SU-DHL-6 (cell line): ENCODE data around the gene GNAT2.

Experiments used
- H2AFZ ChIP-seq: fragments of 200-600 bp; sonication (generic); 2 replicates; pipeline ENCODE4 v1.6.1; 2014; ENCODE audit warnings: low read depth, mild to moderate bottlenecking, moderate library complexity, mixed read lengths, antibody characterized with exemption, low read length; ENCODE audit not compliant: severe bottlenecking
- H3F3A ChIP-seq: fragments of 200-600 bp; shearing (Covaris generic); 2 replicates; pipeline ENCODE4 v1.6.0; 2016; ENCODE audit warnings: antibody characterized with exemption, mild to moderate bottlenecking; ENCODE audit not compliant: insufficient read depth
- H3K27ac ChIP-seq: fragments of 200-600 bp; sonication (generic); 2 replicates; pipeline ENCODE4 v1.5.1; 2016; ENCODE audit warnings: low read depth, mild to moderate bottlenecking, low read length, moderate library complexity, mixed read lengths
- H3K27me3 ChIP-seq: fragments of 200-600 bp; sonication (generic), shearing (Covaris generic); 2 replicates; pipeline ENCODE4 v1.6.0; 2014; ENCODE audit warnings: mild to moderate bottlenecking, low read length
- H3K36me3 ChIP-seq: fragments of 200-600 bp; sonication (generic); 2 replicates; pipeline ENCODE4 v1.6.1; 2014; ENCODE audit warnings: mild to moderate bottlenecking, low read length, mixed read lengths
- H3K4me2 ChIP-seq: fragments of 300-600, 200-600 bp; shearing (Covaris generic), sonication (generic); 2 replicates; pipeline ENCODE4 v1.6.0; 2014; ENCODE audit warnings: low read length, low read depth, mild to moderate bottlenecking; ENCODE audit not compliant: poor library complexity, severe bottlenecking
- H3K4me3 ChIP-seq: fragments of 200-600 bp; sonication (generic); 2 replicates; pipeline ENCODE4 v1.5.1; 2014; ENCODE audit warnings: antibody characterized with exemption, low read length, mild to moderate bottlenecking, mixed read lengths; ENCODE audit not compliant: insufficient read depth, poor library complexity, severe bottlenecking
- H3K79me2 ChIP-seq: fragments of 200-600 bp; sonication (generic); 2 replicates; pipeline ENCODE4 v1.6.1; 2014; ENCODE audit warnings: mild to moderate bottlenecking, low read length, moderate library complexity; ENCODE audit not compliant: insufficient read depth
- H3K9ac ChIP-seq: fragments of 200-600 bp; sonication (generic); 2 replicates; pipeline ENCODE4 v1.7.0; 2014; ENCODE audit warnings: mild to moderate bottlenecking, low read length
- H3K9me2 ChIP-seq: fragments of 200-600 bp; sonication (generic); replicated peaks from 2 replicates; pipeline ENCODE4 v1.6.1; 2014; ENCODE audit warnings: low read length; ENCODE audit not compliant: insufficient read depth
- H3K9me3 ChIP-seq: fragments of 200-600 bp; sonication (generic); 2 replicates; pipeline ENCODE4 v1.6.1; 2014; ENCODE audit warnings: low read length, mixed read lengths; ENCODE audit not compliant: insufficient read depth
- H4K20me1 ChIP-seq: fragments of 200-600 bp; sonication (generic); 2 replicates; pipeline ENCODE4 v1.6.1; 2014; ENCODE audit warnings: low read depth, mild to moderate bottlenecking, antibody characterized with exemption, low read length, moderate library complexity, mixed read lengths
- EZH2phosphoT487 ChIP-seq: fragments of 200-600 bp; sonication (generic), shearing (Covaris generic); conservative IDR thresholded peaks from 2 replicates; pipeline ENCODE4 v1.6.1; 2018; ENCODE audit warnings: mild to moderate bottlenecking, antibody characterized with exemption, low read length, moderate library complexity, mixed read lengths
- TF ChIP-seq, protein P1 (sequence below): fragments of 200-600 bp; sonication (generic); IDR thresholded peaks from one replicate; pipeline ENCODE4 v1.5.1; 2017; ENCODE audit warnings: antibody characterized with exemption, mild to moderate bottlenecking, low read length, moderate library complexity; ENCODE audit not compliant: insufficient read depth, poor library complexity, severe bottlenecking

Gene GNAT2

DNA sequence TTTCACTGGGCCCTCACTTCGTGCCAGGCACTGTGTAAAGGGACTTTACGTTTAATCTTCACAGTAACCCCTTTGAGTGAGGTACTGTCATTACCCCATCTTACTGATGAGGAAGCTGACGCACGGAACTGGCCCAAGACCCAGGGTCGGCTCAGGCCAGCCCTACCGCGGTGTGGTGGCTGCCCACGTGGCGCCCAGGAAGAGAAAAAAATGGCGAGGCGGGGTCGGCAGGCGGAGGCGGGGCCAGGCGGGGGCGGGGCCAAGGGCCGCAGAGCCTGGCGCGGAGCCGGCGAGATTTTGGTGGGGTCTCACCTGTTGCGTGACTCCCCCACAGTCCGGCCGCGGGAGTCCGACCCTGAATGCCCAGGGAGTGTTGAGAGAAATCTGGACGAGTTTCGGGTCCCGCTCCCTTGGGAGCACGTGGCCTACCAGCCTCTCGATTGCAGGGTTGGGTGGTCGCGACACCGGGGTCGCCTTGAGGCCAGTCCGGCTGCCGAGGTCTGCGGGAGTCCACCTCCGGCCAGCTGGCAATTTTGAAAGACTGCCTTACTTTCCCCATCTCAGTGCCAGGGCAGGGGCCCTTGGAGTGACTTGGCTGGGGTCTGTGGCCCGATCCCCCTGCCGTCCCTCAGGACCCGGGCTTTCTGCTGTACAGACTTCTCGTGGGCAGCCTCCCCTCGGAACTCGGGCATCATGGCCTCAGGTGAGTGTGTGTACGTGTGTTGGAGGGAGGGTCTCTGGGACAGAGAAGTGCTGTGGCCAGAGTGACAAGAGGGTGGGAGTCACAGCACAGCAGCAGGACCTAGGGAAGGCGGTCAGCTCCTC is at the start of gene GNAT2, which contains the start of gene AMPD2:
TSS of gene GNAT2 (minus strand) at position 41 of the 825 bp plus-strand sequence. CDS start 6,746 bp downstream, outside the sequence.
TSS of gene AMPD2 (plus strand) at position 262 of the 825 bp plus-strand sequence. CDS start 1,339 bp downstream, outside the sequence.
- TF ChIP-seq, protein P1, sequence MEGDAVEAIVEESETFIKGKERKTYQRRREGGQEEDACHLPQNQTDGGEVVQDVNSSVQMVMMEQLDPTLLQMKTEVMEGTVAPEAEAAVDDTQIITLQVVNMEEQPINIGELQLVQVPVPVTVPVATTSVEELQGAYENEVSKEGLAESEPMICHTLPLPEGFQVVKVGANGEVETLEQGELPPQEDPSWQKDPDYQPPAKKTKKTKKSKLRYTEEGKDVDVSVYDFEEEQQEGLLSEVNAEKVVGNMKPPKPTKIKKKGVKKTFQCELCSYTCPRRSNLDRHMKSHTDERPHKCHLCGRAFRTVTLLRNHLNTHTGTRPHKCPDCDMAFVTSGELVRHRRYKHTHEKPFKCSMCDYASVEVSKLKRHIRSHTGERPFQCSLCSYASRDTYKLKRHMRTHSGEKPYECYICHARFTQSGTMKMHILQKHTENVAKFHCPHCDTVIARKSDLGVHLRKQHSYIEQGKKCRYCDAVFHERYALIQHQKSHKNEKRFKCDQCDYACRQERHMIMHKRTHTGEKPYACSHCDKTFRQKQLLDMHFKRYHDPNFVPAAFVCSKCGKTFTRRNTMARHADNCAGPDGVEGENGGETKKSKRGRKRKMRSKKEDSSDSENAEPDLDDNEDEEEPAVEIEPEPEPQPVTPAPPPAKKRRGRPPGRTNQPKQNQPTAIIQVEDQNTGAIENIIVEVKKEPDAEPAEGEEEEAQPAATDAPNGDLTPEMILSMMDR, result no peak
- TF ChIP-seq EZH2phosphoT487, result no peak
- Histone ChIP-seq H3K9me2 (no peaks in the 10 kb centered on the region), H3K27me3 (no peaks in the 10 kb centered on the region), H3K36me3 (no peaks in the 10 kb centered on the region), H3K79me2 (peaks cover 25% of the 10 kb centered on the region; the same call in 1 of the 2 replicates), H3K27ac (peak within 1 kb of the TSS; percentile 42), H3F3A (peaks cover 17% of the 10 kb centered on the region), H3K9me3 (no peaks in the 10 kb centered on the region), H3K4me3 (peak within 1 kb of the TSS; percentile 79), H3K9ac (peak within 1 kb of the TSS; percentile 77), H2AFZ (peak within 1 kb of the TSS; percentile 89), H4K20me1 (no peaks in the 10 kb centered on the region), H3K4me2 (peak within 1 kb of the TSS; percentile 85)

DNA sequence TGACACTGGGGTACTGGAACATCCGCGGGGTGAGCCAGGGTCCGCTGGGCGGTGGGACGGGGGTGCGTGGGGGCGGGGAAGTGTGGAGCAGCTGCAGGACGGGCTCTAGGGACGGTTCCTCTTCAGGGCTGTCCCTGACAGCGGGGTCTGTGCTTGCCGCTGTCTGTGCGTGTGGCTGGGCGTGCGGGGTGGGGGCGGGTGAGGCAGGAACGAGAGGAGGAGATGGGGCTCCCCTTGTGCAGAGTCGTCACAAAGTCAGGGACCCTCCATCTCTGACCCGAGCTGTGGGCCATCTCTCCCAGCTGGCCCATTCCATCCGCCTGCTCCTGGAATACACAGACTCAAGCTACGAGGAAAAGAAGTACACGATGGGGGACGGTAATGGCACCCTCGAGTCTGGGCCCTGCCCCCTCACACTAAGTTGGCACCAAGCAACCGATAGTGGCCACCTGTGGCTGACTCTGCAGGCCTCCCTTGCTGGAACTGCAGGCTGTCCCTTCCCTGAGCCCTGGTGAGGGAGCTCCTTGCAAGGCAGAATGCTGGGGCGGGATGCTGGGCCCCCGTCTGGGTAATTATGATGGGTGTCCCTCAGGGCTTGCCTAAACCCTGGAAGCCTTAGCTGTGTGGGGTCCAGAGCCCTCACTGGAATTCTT is 48.8 kb upstream of the GNAT2 start:
- no peaks in the 10 kb centered on the region for H3K36me3 ChIP-seq
- no peaks in the 10 kb centered on the region for H3F3A ChIP-seq
- no peak overlapping the region for H2AFZ ChIP-seq
- no peaks in the 10 kb centered on the region for H3K9me3 ChIP-seq
- TF ChIP-seq, protein P1, result no peak
- no peak for TF ChIP-seq EZH2phosphoT487
- H3K27me3 ChIP-seq, result no peaks in the 10 kb centered on the region
- no peak overlapping the region for H3K27ac ChIP-seq
- H3K9ac ChIP-seq, result no peak overlapping the region
- H3K4me2 ChIP-seq, result peak overlapping the region; percentile 35
- no peaks in the 10 kb centered on the region for H3K9me2 ChIP-seq
- no peaks in the 10 kb centered on the region for H4K20me1 ChIP-seq
- no peaks in the 10 kb centered on the region for H3K79me2 ChIP-seq
- no peak overlapping the region for H3K4me3 ChIP-seq

DNA sequence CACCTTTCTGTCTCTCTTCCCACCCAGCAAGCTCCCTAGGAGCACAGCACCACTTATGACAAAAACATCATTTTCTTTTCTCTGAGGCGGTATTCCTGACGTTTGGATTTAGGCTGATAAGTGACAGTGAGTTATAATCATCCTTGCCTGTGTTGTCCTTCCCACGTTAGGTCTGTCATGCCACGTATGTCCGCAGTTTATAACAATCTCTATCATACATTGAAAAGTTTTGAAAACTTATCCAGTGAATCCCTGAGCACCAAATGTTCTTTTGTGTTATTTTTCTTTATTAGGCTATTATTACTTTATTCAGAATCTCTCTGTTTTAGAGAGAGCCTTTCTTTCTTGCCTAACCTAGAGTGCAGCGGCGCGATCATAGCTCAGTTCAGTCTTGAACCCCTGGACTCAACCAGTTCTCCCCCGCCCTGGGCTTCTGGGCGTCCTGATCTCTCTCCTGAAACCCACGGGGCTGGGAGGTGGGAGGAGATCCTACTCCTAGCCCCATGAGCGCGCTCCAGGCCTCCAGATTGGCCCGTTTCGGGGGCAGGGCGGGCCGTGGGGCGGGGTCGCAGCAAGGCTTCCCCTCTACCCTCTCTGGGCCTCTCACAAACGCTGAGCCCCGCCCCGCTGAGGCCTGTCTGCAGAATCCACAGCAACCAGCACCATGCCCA is 48.2 kb upstream of the GNAT2 start, which contains the start of gene GSTM2:
TSS of gene GSTM2 (plus strand) at position 606 of the 671 bp plus-strand sequence. CDS start at position 665, 59 bp downstream.
- H3K27ac ChIP-seq, result no peak within 1 kb of the TSS
- no peaks in the 10 kb centered on the region for H3K9me3 ChIP-seq
- H3K9me2 ChIP-seq, result no peaks in the 10 kb centered on the region
- no peak within 1 kb of the TSS for H3K9ac ChIP-seq
- H3K4me2 ChIP-seq, result peak within 1 kb of the TSS; percentile 35
- H4K20me1 ChIP-seq, result no peaks in the 10 kb centered on the region
- no peaks in the 10 kb centered on the region for H3K36me3 ChIP-seq
- H3K27me3 ChIP-seq, result no peaks in the 10 kb centered on the region
- TF ChIP-seq EZH2phosphoT487, result no peak
- TF ChIP-seq, protein P1, result no peak
- H2AFZ ChIP-seq, result no peak within 1 kb of the TSS
- no peak within 1 kb of the TSS for H3K4me3 ChIP-seq
- no peaks in the 10 kb centered on the region for H3F3A ChIP-seq
- no peaks in the 10 kb centered on the region for H3K79me2 ChIP-seq
